MCF 10A (cell line): Measurements from ENCODE around the gene BCL7A. TPM values are rescaled to one million over a fixed set of nuclear protein-coding genes. Genes with fewer than 3 reads are reported as not detected.

Source experiments
- Bru-seq: library from RNA; stranded (reverse); fragments of 400-500 nt; gene quantifications from one replicate; lab custom pipeline; 2021; lab: Mats Ljungman, UMichigan
- BruChase-seq, 2 experiments: library from RNA; stranded (reverse); fragments of 400-500 nt; gene quantifications; one replicate each; lab custom pipeline; 2021; lab: Mats Ljungman, UMichigan
- BruUV-seq: library from RNA; stranded (reverse); fragments of 400-500 nt; replicated peaks from 2 replicates; lab custom pipeline; 2021; lab: Mats Ljungman, UMichigan
- CTCF ChIA-PET: fragments of 300-600 bp; sonication (Branson Sonifier 250); formaldehyde crosslinking; extraction: SDS; loops from one replicate; lab custom pipeline; 2021; ENCODE audit warnings: antibody characterized with exemption, inconsistent platforms; lab: Yijun Ruan, JAX
- POLR2A ChIA-PET: fragments of 300-600, 350-650 bp; sonication (Branson Sonifier 250); formaldehyde crosslinking; extraction: SDS; loops from one replicate; lab custom pipeline; 2020; ENCODE audit warnings: antibody characterized with exemption, inconsistent platforms; lab: Yijun Ruan, JAX
- DNase-seq: peaks from one replicate; pipeline ENCODE4 v3.0.0-alpha.2; 2018; ENCODE audit not compliant: unreplicated experiment
- H3K27ac Mint-ChIP-seq: one replicate; pipeline ENCODE4 v1.8.0; 2022; ENCODE audit warnings: mild to moderate bottlenecking, low read depth, mixed read lengths; ENCODE audit not compliant: unreplicated experiment
- H3K27me3 Mint-ChIP-seq: one replicate; pipeline ENCODE4 v1.8.0; 2022; ENCODE audit warnings: mixed read lengths; ENCODE audit not compliant: insufficient read depth, unreplicated experiment
- H3K36me3 Mint-ChIP-seq: one replicate; pipeline ENCODE4 v1.8.0; 2022; ENCODE audit warnings: mild to moderate bottlenecking, moderate library complexity, mixed read lengths; ENCODE audit not compliant: insufficient read depth, unreplicated experiment
- H3K4me1 Mint-ChIP-seq: one replicate; pipeline ENCODE4 v1.8.0; 2022; ENCODE audit warnings: mixed read lengths; ENCODE audit not compliant: insufficient read depth, unreplicated experiment
- H3K4me3 Mint-ChIP-seq: one replicate; pipeline ENCODE4 v1.8.0; 2022; ENCODE audit warnings: mild to moderate bottlenecking, moderate library complexity, mixed read lengths; ENCODE audit not compliant: unreplicated experiment
- H3K9me3 Mint-ChIP-seq: one replicate; pipeline ENCODE4 v1.8.0; 2022; ENCODE audit warnings: mixed read lengths; ENCODE audit not compliant: unreplicated experiment
- intact Hi-C: fragments of 100-400 bp; cut with micrococcal nuclease; formaldehyde crosslinking; loops from 2 replicates; pipeline ENCODE4 v1.14.1; 2022
- long read RNA-seq: library from polyadenylated mRNA; stranded (forward); transcript quantifications from one replicate; pipeline ENCODE4 v2.0.0, GENCODE V29; 2022
- total RNA-seq: library from RNA; stranded (reverse); gene quantifications from 2 replicates; pipeline ENCODE4 v1.2.3, GENCODE V29; 2022
- TF ChIP-seq, protein P1 (sequence below): fragments of 200-600 bp; IDR thresholded peaks from one replicate; pipeline ENCODE4 v1.8.0; 2022; ENCODE audit warnings: antibody characterized with exemption, mild to moderate bottlenecking; ENCODE audit not compliant: unreplicated experiment

Gene BCL7A
- 17.9 and 18.1 TPM in 2 replicates for total RNA-seq
- percentile 55 among the genes with signal in this experiment for Bru-seq, nascent RNA
- BruChase-seq, experiment 1, labeled RNA remaining after a 6-hour chase, result percentile 52 among the genes with signal in this experiment
- percentile 61 among the genes with signal in this experiment for BruChase-seq, experiment 2, labeled RNA remaining after a 2-hour chase
- long read RNA-seq, full-length matches to known transcripts, result 12 of 17 reads
- long read RNA-seq, partial matches to known transcripts, result 0 of 17 reads
- long read RNA-seq, other reads (novel, unspliced or antisense), result 5 of 17 reads

GRCh38 chr12:122021822-122022392, at the start of gene BCL7A:
Gene BCL7A, plus strand, starts transcription at chr12:122021884. Its CDS starts 208 bp downstream, at chr12:122022092.
- CTCF ChIA-PET, result interaction anchor here (1.2 to 1.4 kb wide), 3 partner anchors 14 to 226 kb away, joined by 3 read pairs; no protein-coding TSS in a partner anchor
- peak; percentile 60 for DNase-seq

GRCh38 chr12:121974026-121974985, 47.4 kb upstream of the BCL7A start:
- intact Hi-C loops, result no loop called here
- Mint-ChIP-seq H3K4me3 (no peak overlapping the region), H3K27ac (no peak overlapping the region), H3K9me3 (peaks cover 8% of the 10 kb centered on the region), H3K27me3 (no peaks in the 10 kb centered on the region), H3K36me3 (peaks cover 34% of the 10 kb centered on the region), H3K4me1 (no peaks in the 10 kb centered on the region)
- BruUV-seq, result no TSS peak
- TF ChIP-seq, protein P1, sequence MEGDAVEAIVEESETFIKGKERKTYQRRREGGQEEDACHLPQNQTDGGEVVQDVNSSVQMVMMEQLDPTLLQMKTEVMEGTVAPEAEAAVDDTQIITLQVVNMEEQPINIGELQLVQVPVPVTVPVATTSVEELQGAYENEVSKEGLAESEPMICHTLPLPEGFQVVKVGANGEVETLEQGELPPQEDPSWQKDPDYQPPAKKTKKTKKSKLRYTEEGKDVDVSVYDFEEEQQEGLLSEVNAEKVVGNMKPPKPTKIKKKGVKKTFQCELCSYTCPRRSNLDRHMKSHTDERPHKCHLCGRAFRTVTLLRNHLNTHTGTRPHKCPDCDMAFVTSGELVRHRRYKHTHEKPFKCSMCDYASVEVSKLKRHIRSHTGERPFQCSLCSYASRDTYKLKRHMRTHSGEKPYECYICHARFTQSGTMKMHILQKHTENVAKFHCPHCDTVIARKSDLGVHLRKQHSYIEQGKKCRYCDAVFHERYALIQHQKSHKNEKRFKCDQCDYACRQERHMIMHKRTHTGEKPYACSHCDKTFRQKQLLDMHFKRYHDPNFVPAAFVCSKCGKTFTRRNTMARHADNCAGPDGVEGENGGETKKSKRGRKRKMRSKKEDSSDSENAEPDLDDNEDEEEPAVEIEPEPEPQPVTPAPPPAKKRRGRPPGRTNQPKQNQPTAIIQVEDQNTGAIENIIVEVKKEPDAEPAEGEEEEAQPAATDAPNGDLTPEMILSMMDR, result no peak
- no peak for DNase-seq
- CTCF ChIA-PET, result no interaction called here
- POLR2A ChIA-PET, result interaction anchor here (0.9 to 1.0 kb wide), 2 partner anchors 17 to 18 kb away, joined by 3 to 5 read pairs; no protein-coding TSS in a partner anchor

More at GRCh38 chr12:122021822-122022392, at the start of gene BCL7A:
- TF ChIP-seq, protein P1, result no peak
- Mint-ChIP-seq H3K9me3 (peaks cover 11% of the 10 kb centered on the region), H3K4me1 (peaks cover 5% of the 10 kb centered on the region), H3K36me3 (peaks cover 7% of the 10 kb centered on the region), H3K27ac (peak within 1 kb of the TSS; percentile 76), H3K27me3 (no peaks in the 10 kb centered on the region), H3K4me3 (peak within 1 kb of the TSS; percentile 94)
- POLR2A ChIA-PET, result interaction anchor here (0.7 to 4.5 kb wide), 14 partner anchors 9 to 215 kb away, joined by 3 to 44 read pairs (median 5); partner anchors contain the start of gene PSMD9
- BruUV-seq, result no TSS peak
- intact Hi-C loops, result loop anchor here (5.0 to 10.0 kb wide), 3 partner anchors 70 to 227 kb away; partner anchors contain the start of genes PSMD9 and RHOF

DNA sequence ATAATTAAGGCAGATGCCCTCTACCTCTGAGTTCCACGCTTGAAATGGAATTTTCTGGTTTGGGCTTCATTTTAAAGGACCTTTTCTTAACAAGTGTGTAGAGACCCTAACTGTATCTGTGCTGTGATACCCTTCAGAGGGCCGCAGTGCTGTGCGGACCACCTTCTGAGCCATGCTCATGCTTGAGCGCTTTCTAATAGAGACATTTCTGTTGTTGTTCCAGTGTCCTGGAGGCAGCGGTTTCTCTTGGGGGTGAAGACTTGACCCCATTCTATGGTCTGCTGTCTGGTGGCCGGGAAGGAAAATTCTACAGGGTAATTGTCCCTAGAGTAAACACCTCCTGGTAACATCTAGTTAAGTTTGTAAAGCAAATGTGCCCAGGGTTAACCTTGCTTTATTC, 46.7 kb upstream of the BCL7A start:
- peaks cover 8% of the 10 kb centered on the region for H3K9me3 Mint-ChIP-seq
- DNase-seq, result no peak
- intact Hi-C loops, result no loop called here
- no peaks in the 10 kb centered on the region for H3K27me3 Mint-ChIP-seq
- peaks cover 32% of the 10 kb centered on the region for H3K36me3 Mint-ChIP-seq
- ChIA-PET CTCF (no interaction called here), POLR2A (interaction anchor here (0.9 kb wide), 1 partner anchor 17 kb away, joined by 3 read pairs; no protein-coding TSS in a partner anchor)
- H3K4me3 Mint-ChIP-seq, result no peak overlapping the region
- no peaks in the 10 kb centered on the region for H3K4me1 Mint-ChIP-seq
- no TSS peak for BruUV-seq
- H3K27ac Mint-ChIP-seq, result no peak overlapping the region
- TF ChIP-seq, protein P1, result no peak
